ENCODE data around the gene PRKCA.

GRCh38 chr17:66359351-66359750 is 56.9 kb downstream of the PRKCA start:
- TF ChIP-seq, protein P1, sequence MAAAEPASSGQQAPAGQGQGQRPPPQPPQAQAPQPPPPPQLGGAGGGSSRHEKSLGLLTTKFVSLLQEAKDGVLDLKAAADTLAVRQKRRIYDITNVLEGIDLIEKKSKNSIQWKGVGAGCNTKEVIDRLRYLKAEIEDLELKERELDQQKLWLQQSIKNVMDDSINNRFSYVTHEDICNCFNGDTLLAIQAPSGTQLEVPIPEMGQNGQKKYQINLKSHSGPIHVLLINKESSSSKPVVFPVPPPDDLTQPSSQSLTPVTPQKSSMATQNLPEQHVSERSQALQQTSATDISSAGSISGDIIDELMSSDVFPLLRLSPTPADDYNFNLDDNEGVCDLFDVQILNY (CRISPR knock-in tag; IDR thresholded peaks at IDR 0.05): no peak
- TF ChIP-seq CTCF (IDR thresholded peaks at IDR 0.05): no peak
- no peak for TF ChIP-seq ZNF138 (CRISPR knock-in tag; conservative IDR thresholded peaks at IDR 0.05)
- TF ChIP-seq NR3C1 (CRISPR knock-in tag; conservative IDR thresholded peaks at IDR 0.05; ENCODE audit: low read depth): no peak
- no peak for TF ChIP-seq CBFB (CRISPR knock-in tag; IDR thresholded peaks at IDR 0.05; ENCODE audit: low read depth)
- no peak for TF ChIP-seq NFE2L1 (CRISPR knock-in tag; IDR thresholded peaks at IDR 0.05)
- no peak for TF ChIP-seq ZBTB21 (CRISPR knock-in tag; IDR thresholded peaks at IDR 0.05; ENCODE audit: borderline replicate concordance)
- no peak for TF ChIP-seq TP53 (CRISPR knock-in tag; IDR thresholded peaks at IDR 0.05)
- no peak for TF ChIP-seq PREB (CRISPR knock-in tag; IDR thresholded peaks at IDR 0.05; ENCODE audit: borderline replicate concordance)
- no peak for TF ChIP-seq ATF6 (CRISPR knock-in tag; IDR thresholded peaks at IDR 0.05)
- no peak for TF ChIP-seq FOXP1 (CRISPR knock-in tag; IDR thresholded peaks at IDR 0.05; ENCODE audit: borderline replicate concordance)
- TF ChIP-seq NR2C2 (CRISPR knock-in tag; IDR thresholded peaks at IDR 0.05): no peak

Data from WTC11 (cell line).